ENCODE measurements around the gene SDK1. TPM values are rescaled to one million over a fixed set of nuclear protein-coding genes. Genes with fewer than 3 reads are reported as not detected.
"Not testable (repeated sequence)": the region's sequence is repeated elsewhere in the genome, so short reads cannot be mapped to it uniquely, and the experiment has no call there.

Gene SDK1
- total and polyA plus RNA-seq, 2 donors, result 3.2 to 7.8 TPM

GRCh38 chr7:3937146-3937545 lies 636.1 kb downstream of the SDK1 start:
- no peaks in the 10 kb centered on the region for H3K4me1 ChIP-seq (ENCODE audit: control insufficient read depth in 2 of 2, insufficient read depth in 2 of 2, low read length in 2 of 2)
- H3K27ac ChIP-seq (ENCODE audit: low read depth in 1 of 2, low read length in 1 of 2), result no peak overlapping the region
- no peaks in the 10 kb centered on the region for H3K27me3 ChIP-seq (ENCODE audit: control insufficient read depth in 2 of 2, insufficient read depth in 1 of 2, low read length in 1 of 2)
- DNase-seq (ENCODE audit: low read depth in 6 of 9, low spot score in 9 of 9), result no peak
- H3K9me3 ChIP-seq (ENCODE audit: control insufficient read depth in 2 of 2, insufficient read depth in 1 of 2, low read length in 1 of 2), result no peaks in the 10 kb centered on the region
- WGBS, result 96% methylated on average over 8 of the region's 8 CpGs
- no peak overlapping the region for H3K4me3 ChIP-seq (ENCODE audit: low read length in 2 of 2)
- no peaks in the 10 kb centered on the region for H3K36me3 ChIP-seq (ENCODE audit: control insufficient read depth in 2 of 2, insufficient read depth in 2 of 2, low read length in 1 of 2)

DNA sequence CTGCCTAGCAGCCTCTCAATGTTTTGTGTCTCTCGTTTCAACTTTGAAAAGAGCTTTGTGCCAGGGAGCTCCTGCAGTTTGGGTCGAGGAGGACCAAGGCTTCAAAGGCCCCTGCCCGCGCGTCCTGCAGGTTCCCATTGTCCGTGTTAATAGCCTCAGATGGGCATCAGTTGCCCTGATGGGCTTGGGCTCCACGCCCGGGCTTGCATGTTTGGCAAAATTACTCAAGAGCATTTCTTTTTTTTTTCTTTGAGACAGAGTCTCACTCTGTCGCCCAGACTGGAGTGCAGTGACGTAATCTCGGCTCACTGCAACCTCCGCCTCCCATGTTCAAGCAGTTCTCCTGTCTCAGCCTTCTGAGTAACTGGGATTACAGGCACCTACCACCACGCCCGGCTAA lies 636.6 kb downstream of the SDK1 start:
- Histone ChIP-seq H3K27me3 (ENCODE audit: control insufficient read depth in 2 of 2, insufficient read depth in 1 of 2, low read length in 1 of 2) (no peaks in the 10 kb centered on the region), H3K4me3 (ENCODE audit: low read length in 2 of 2) (no peak overlapping the region), H3K4me1 (ENCODE audit: control insufficient read depth in 2 of 2, insufficient read depth in 2 of 2, low read length in 2 of 2) (no peaks in the 10 kb centered on the region), H3K9me3 (ENCODE audit: control insufficient read depth in 2 of 2, insufficient read depth in 1 of 2, low read length in 1 of 2) (no peaks in the 10 kb centered on the region), H3K27ac (ENCODE audit: low read depth in 1 of 2, low read length in 1 of 2) (no peak overlapping the region), H3K36me3 (ENCODE audit: control insufficient read depth in 2 of 2, insufficient read depth in 2 of 2, low read length in 1 of 2) (no peaks in the 10 kb centered on the region)
- WGBS, result 97% methylated on average over 14 of the region's 14 CpGs
- no peak for DNase-seq (ENCODE audit: low read depth in 6 of 9, low spot score in 9 of 9)

- not testable (repeated sequence) for DNase-seq (ENCODE audit: low read depth in 6 of 9, low spot score in 9 of 9); H3K9me3 ChIP-seq (ENCODE audit: control insufficient read depth in 2 of 2, insufficient read depth in 1 of 2, low read length in 1 of 2); H3K27me3 ChIP-seq (ENCODE audit: control insufficient read depth in 2 of 2, insufficient read depth in 1 of 2, low read length in 1 of 2); H3K36me3 ChIP-seq (ENCODE audit: control insufficient read depth in 2 of 2, insufficient read depth in 2 of 2, low read length in 1 of 2); H3K4me1 ChIP-seq (ENCODE audit: control insufficient read depth in 2 of 2, insufficient read depth in 2 of 2, low read length in 2 of 2); H3K4me3 ChIP-seq (ENCODE audit: low read length in 2 of 2); H3K27ac ChIP-seq (ENCODE audit: low read depth in 1 of 2, low read length in 1 of 2)
- WGBS, result 96% methylated on average over 12 of the region's 12 CpGs
These were observed 640.7 kb downstream of the SDK1 start for GRCh38 chr7:3941706-3942105.

DNA sequence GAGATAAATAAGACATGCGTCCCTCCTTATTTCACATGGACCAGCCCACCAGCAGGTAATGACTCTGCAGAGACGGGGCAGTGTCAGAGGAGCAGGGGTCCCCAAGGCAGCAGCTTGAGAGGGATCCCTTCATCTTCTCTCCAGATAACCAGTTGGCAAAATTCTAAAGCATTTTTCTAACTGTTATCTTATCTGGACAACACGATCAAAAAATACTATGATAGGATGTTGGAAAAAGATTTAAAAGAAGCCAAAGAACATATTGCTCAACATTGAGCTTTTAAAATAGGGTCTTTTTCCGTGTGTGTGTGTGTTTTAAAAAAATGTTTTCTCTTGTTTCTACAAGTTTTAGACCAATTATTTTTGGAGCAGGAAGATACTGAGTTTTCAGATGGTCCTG lies 641.2 kb downstream of the SDK1 start:
- Histone ChIP-seq H3K4me1 (ENCODE audit: control insufficient read depth in 2 of 2, insufficient read depth in 2 of 2, low read length in 2 of 2) (no peaks in the 10 kb centered on the region), H3K36me3 (ENCODE audit: control insufficient read depth in 2 of 2, insufficient read depth in 2 of 2, low read length in 1 of 2) (no peaks in the 10 kb centered on the region), H3K27me3 (ENCODE audit: control insufficient read depth in 2 of 2, insufficient read depth in 1 of 2, low read length in 1 of 2) (no peaks in the 10 kb centered on the region), H3K9me3 (ENCODE audit: control insufficient read depth in 2 of 2, insufficient read depth in 1 of 2, low read length in 1 of 2) (peaks cover 0 to 4% of the 10 kb centered on the region in 2 donors), H3K4me3 (ENCODE audit: low read length in 2 of 2) (no peak overlapping the region), H3K27ac (ENCODE audit: low read depth in 1 of 2, low read length in 1 of 2) (no peak overlapping the region)
- no peak for DNase-seq (ENCODE audit: low read depth in 6 of 9, low spot score in 9 of 9)
- WGBS, result 88% methylated on average over 4 of the region's 4 CpGs

- H3K4me1 ChIP-seq (ENCODE audit: control insufficient read depth in 2 of 2, insufficient read depth in 2 of 2, low read length in 2 of 2), result no peaks in the 10 kb centered on the region
- no peaks in the 10 kb centered on the region for H3K36me3 ChIP-seq (ENCODE audit: control insufficient read depth in 2 of 2, insufficient read depth in 2 of 2, low read length in 1 of 2)
- DNase-seq (ENCODE audit: low read depth in 6 of 9, low spot score in 9 of 9), result no peak
- no peaks in the 10 kb centered on the region for H3K27me3 ChIP-seq (ENCODE audit: control insufficient read depth in 2 of 2, insufficient read depth in 1 of 2, low read length in 1 of 2)
- H3K27ac ChIP-seq (ENCODE audit: low read depth in 1 of 2, low read length in 1 of 2), result no peak overlapping the region
- H3K9me3 ChIP-seq (ENCODE audit: control insufficient read depth in 2 of 2, insufficient read depth in 1 of 2, low read length in 1 of 2), result peaks cover 0 to 4% of the 10 kb centered on the region in 2 donors
- H3K4me3 ChIP-seq (ENCODE audit: low read length in 2 of 2), result no peak overlapping the region
- 89% methylated on average over 30 of the region's 30 CpGs for WGBS
These were observed 642.0 kb downstream of the SDK1 start for GRCh38 chr7:3942816-3943745.

GRCh38 chr7:3943779-3944520 lies 642.9 kb downstream of the SDK1 start:
- 83% methylated on average over 10 of the region's 10 CpGs for WGBS

DNA sequence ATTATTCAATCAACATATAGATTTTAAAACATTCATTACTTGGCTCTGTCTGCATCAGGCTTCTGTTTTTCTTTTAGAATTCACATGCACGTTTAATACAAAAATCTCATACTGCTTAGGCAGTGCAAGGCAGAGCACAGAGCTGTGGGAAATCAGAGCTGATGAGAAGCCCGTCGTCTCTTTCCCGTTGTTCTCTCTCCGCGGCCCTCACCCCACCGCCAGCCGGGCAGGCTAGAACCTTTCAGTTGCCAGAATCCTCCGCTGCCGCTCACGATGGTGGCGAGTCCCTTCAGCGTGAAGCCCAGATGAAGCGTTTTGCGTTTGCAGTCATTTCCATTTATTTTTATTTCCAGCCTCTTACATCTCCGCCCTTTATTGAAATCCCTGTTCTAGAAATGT lies 648.2 kb downstream of the SDK1 start:
- Histone ChIP-seq H3K27me3 (ENCODE audit: control insufficient read depth in 2 of 2, insufficient read depth in 1 of 2, low read length in 1 of 2) (no peaks in the 10 kb centered on the region), H3K4me3 (ENCODE audit: low read length in 2 of 2) (no peak overlapping the region), H3K36me3 (ENCODE audit: control insufficient read depth in 2 of 2, insufficient read depth in 2 of 2, low read length in 1 of 2) (no peaks in the 10 kb centered on the region), H3K27ac (ENCODE audit: low read depth in 1 of 2, low read length in 1 of 2) (no peak overlapping the region), H3K9me3 (ENCODE audit: control insufficient read depth in 2 of 2, insufficient read depth in 1 of 2, low read length in 1 of 2) (no peaks in the 10 kb centered on the region), H3K4me1 (ENCODE audit: control insufficient read depth in 2 of 2, insufficient read depth in 2 of 2, low read length in 2 of 2) (no peaks in the 10 kb centered on the region)
- no peak for DNase-seq (ENCODE audit: low read depth in 6 of 9, low spot score in 9 of 9)
- 88% methylated on average over 16 of the region's 16 CpGs for WGBS

More at GRCh38 chr7:3943779-3944520, 642.9 kb downstream of the SDK1 start:
- H3K36me3 ChIP-seq (ENCODE audit: control insufficient read depth in 2 of 2, insufficient read depth in 2 of 2, low read length in 1 of 2), result no peaks in the 10 kb centered on the region
- H3K27me3 ChIP-seq (ENCODE audit: control insufficient read depth in 2 of 2, insufficient read depth in 1 of 2, low read length in 1 of 2), result no peaks in the 10 kb centered on the region
- peaks cover 0 to 4% of the 10 kb centered on the region in 2 donors for H3K9me3 ChIP-seq (ENCODE audit: control insufficient read depth in 2 of 2, insufficient read depth in 1 of 2, low read length in 1 of 2)
- no peak overlapping the region for H3K27ac ChIP-seq (ENCODE audit: low read depth in 1 of 2, low read length in 1 of 2)
- no peak overlapping the region for H3K4me3 ChIP-seq (ENCODE audit: low read length in 2 of 2)
- DNase-seq (ENCODE audit: low read depth in 6 of 9, low spot score in 9 of 9), result no peak
- no peaks in the 10 kb centered on the region for H3K4me1 ChIP-seq (ENCODE audit: control insufficient read depth in 2 of 2, insufficient read depth in 2 of 2, low read length in 2 of 2)

DNA sequence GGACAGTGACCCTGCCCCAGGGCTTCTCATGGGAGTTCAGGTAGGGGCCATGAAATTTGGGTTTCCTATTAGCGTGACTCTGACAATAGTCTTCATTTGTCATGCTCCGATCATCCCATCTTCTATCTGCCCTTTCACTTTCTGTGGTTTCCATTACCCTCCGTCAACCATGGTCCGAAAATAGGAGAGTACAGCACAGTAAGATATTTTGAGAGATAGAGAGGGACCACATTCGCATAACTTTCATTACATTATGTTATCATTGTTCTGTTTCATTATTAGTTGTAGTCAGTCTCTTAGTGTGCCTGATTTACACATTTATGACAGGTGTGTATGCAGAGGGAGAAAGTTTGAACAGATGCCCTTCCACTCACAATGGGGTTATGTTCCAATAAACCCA lies 649.2 kb downstream of the SDK1 start:
- 97% methylated on average over 5 of the region's 5 CpGs for WGBS
- no peaks in the 10 kb centered on the region for H3K36me3 ChIP-seq (ENCODE audit: control insufficient read depth in 2 of 2, insufficient read depth in 2 of 2, low read length in 1 of 2)
- no peaks in the 10 kb centered on the region for H3K9me3 ChIP-seq (ENCODE audit: control insufficient read depth in 2 of 2, insufficient read depth in 1 of 2, low read length in 1 of 2)
- H3K4me3 ChIP-seq (ENCODE audit: low read length in 2 of 2), result no peak overlapping the region
- H3K27me3 ChIP-seq (ENCODE audit: control insufficient read depth in 2 of 2, insufficient read depth in 1 of 2, low read length in 1 of 2), result no peaks in the 10 kb centered on the region
- no peaks in the 10 kb centered on the region for H3K4me1 ChIP-seq (ENCODE audit: control insufficient read depth in 2 of 2, insufficient read depth in 2 of 2, low read length in 2 of 2)
- DNase-seq (ENCODE audit: low read depth in 6 of 9, low spot score in 9 of 9), result no peak
- no peak overlapping the region for H3K27ac ChIP-seq (ENCODE audit: low read depth in 1 of 2, low read length in 1 of 2)

Measured in thymus (tissue), 11 donors.